IMR-90 (cell line): Measurements from ENCODE around the gene KIF18B. TPM values are rescaled to one million over a fixed set of nuclear protein-coding genes. Genes with fewer than 3 reads are reported as not detected.

Experiments
- ATAC-seq: fragments of 200-7000 bp; cut with Tn5 transposase; 2 replicates; pipeline ENCODE4 v1.9.1; 2020; ENCODE audit warnings: low read depth, mild to moderate bottlenecking, moderate library complexity
- BruUV-seq: library from RNA; stranded (reverse); fragments of 400-500 nt; replicated peaks from 2 replicates; lab custom pipeline; 2021; lab: Mats Ljungman, UMichigan
- CTCF ChIA-PET: fragments of 300-600 bp; formaldehyde crosslinking; extraction: SDS; loops from one replicate; lab custom pipeline; 2021; ENCODE audit warnings: antibody characterized with exemption; lab: Yijun Ruan, JAX
- POLR2A ChIA-PET: fragments of 300-600 bp; sonication (Branson Sonifier 250); formaldehyde crosslinking; loops from one replicate; lab custom pipeline; 2022; ENCODE audit warnings: antibody characterized with exemption; ENCODE audit not compliant: unreplicated experiment; lab: Charles Lee
- DNase-seq: peaks from one replicate; pipeline ENCODE4 v3.0.0; 2013
- H2AFZ ChIP-seq: replicated peaks from 2 replicates; pipeline ENCODE3; 2013; ENCODE audit warnings: low read length, mild to moderate bottlenecking; ENCODE audit not compliant: poor library complexity
- H2AK5ac ChIP-seq: 2 replicates; pipeline ENCODE4 v1.6.1; 2013; ENCODE audit warnings: low read depth, low read length, inconsistent platforms
- H2AK9ac ChIP-seq: replicated peaks from 2 replicates; pipeline ENCODE3; 2013; ENCODE audit warnings: mild to moderate bottlenecking, low read depth, low read length, moderate library complexity; ENCODE audit not compliant: poor library complexity
- H2BK120ac ChIP-seq: 2 replicates; pipeline ENCODE4 v1.6.1; 2013; ENCODE audit warnings: low read depth, low read length, inconsistent platforms
- H2BK15ac ChIP-seq: 3 replicates; pipeline ENCODE4 v1.6.1; 2013; ENCODE audit warnings: low read depth, low read length, inconsistent platforms
- H2BK20ac ChIP-seq: 2 replicates; pipeline ENCODE4 v1.6.1; 2013; ENCODE audit warnings: low read depth, mild to moderate bottlenecking, inconsistent platforms, low read length, moderate library complexity
- H2BK5ac ChIP-seq: 2 replicates; pipeline ENCODE4 v1.6.1; 2013; ENCODE audit warnings: mild to moderate bottlenecking, low read depth, low read length, inconsistent platforms; ENCODE audit not compliant: poor library complexity, severe bottlenecking
- H3K14ac ChIP-seq: replicated peaks from 2 replicates; pipeline ENCODE4 v1.6.1; 2013; ENCODE audit warnings: low read depth, low read length, inconsistent platforms
- H3K18ac ChIP-seq: 2 replicates; pipeline ENCODE4 v1.6.1; 2013; ENCODE audit warnings: low read depth, low read length, control low read depth
- H3K23ac ChIP-seq: 2 replicates; pipeline ENCODE4 v1.6.1; 2013; ENCODE audit warnings: low read depth, low read length, inconsistent platforms
- H3K27ac ChIP-seq: 2 replicates; pipeline ENCODE4 v1.5.1; 2013; ENCODE audit warnings: mild to moderate bottlenecking, control low read depth, low read length; ENCODE audit not compliant: insufficient read depth
- H3K27me3 ChIP-seq: 2 replicates; pipeline ENCODE4 v1.6.1; 2013; ENCODE audit warnings: low read length; ENCODE audit not compliant: control insufficient read depth, insufficient read depth
- H3K36me3 ChIP-seq: 2 replicates; pipeline ENCODE4 v1.6.1; 2013; ENCODE audit warnings: low read length, mixed read lengths; ENCODE audit not compliant: control insufficient read depth, insufficient read depth
- H3K4ac ChIP-seq: 2 replicates; pipeline ENCODE4 v1.6.1; 2013; ENCODE audit warnings: low read depth, low read length, inconsistent platforms
- H3K4me1 ChIP-seq: 2 replicates; pipeline ENCODE4 v1.6.1; 2013; ENCODE audit warnings: low read length, mixed read lengths; ENCODE audit not compliant: control insufficient read depth, insufficient read depth
- H3K4me2 ChIP-seq: 2 replicates; pipeline ENCODE4 v1.6.1; 2013; ENCODE audit warnings: low read depth, mild to moderate bottlenecking, control low read depth, low read length, moderate library complexity
- H3K4me3 ChIP-seq: 2 replicates; pipeline ENCODE4 v1.5.1; 2013; ENCODE audit warnings: low read depth, mild to moderate bottlenecking, control low read depth, low read length, moderate library complexity; ENCODE audit not compliant: insufficient read depth
- H3K56ac ChIP-seq: 2 replicates; pipeline ENCODE4 v1.6.1; 2013; ENCODE audit warnings: low read length, inconsistent platforms; ENCODE audit not compliant: insufficient read depth; ENCODE audit errors: extremely low read depth
- H3K79me1 ChIP-seq, 2 experiments: 2 replicates each; pipeline ENCODE4 v1.6.1; 2013; ENCODE audit warnings: low read length in 2 of 2, inconsistent platforms in 1 of 2, low read depth in 1 of 2
- H3K9ac ChIP-seq: 2 replicates; pipeline ENCODE4 v1.6.1; 2013; ENCODE audit warnings: low read depth, low read length, control low read depth
- H3K9me1 ChIP-seq: 2 replicates; pipeline ENCODE4 v1.6.1; 2013; ENCODE audit warnings: low read length, inconsistent platforms; ENCODE audit not compliant: insufficient read depth
- H3K9me3 ChIP-seq: 2 replicates; pipeline ENCODE4 v1.6.1; 2013; ENCODE audit warnings: low read length; ENCODE audit not compliant: control insufficient read depth, insufficient read depth
- H4K20me1 ChIP-seq: 2 replicates; pipeline ENCODE4 v1.6.1; 2013; ENCODE audit warnings: low read length, inconsistent platforms; ENCODE audit not compliant: insufficient read depth
- H4K5ac ChIP-seq: 2 replicates; pipeline ENCODE4 v1.6.1; 2013; ENCODE audit warnings: mild to moderate bottlenecking, low read depth, low read length, control low read depth
- H4K8ac ChIP-seq, 2 experiments: 2 replicates each; pipeline ENCODE4 v1.6.1; 2013; ENCODE audit warnings: low read depth in 2 of 2, low read length in 2 of 2, control low read depth in 1 of 2, inconsistent platforms in 1 of 2
- H4K91ac ChIP-seq: 2 replicates; pipeline ENCODE4 v1.6.1; 2013; ENCODE audit warnings: low read depth, low read length, inconsistent platforms; ENCODE audit not compliant: insufficient read depth
- BHLHE40 ChIP-seq: fragments of 150-350 bp; IDR thresholded peaks from 2 replicates; pipeline ENCODE4 v1.6.1; 2016; ENCODE audit warnings: mild to moderate bottlenecking, low read depth, low read length
- CEBPB ChIP-seq: IDR thresholded peaks from 2 replicates; pipeline ENCODE4 v1.6.1; 2012; ENCODE audit warnings: low read depth, low read length, improper control_type of control experiment
- FOS ChIP-seq: fragments of 150-350 bp; IDR thresholded peaks from 2 replicates; pipeline ENCODE4 v1.6.1; 2016; ENCODE audit warnings: low read depth, low read length
- MAFK ChIP-seq: IDR thresholded peaks from 2 replicates; pipeline ENCODE4 v1.6.1; 2012; ENCODE audit warnings: low read depth, low read length, improper control_type of control experiment
- MXI1 ChIP-seq: IDR thresholded peaks from 2 replicates; pipeline ENCODE4 v1.6.1; 2012; ENCODE audit warnings: low read depth, mild to moderate bottlenecking, low read length, moderate library complexity, borderline replicate concordance
- NFE2L2 ChIP-seq: fragments of 150-350 bp; IDR thresholded peaks from 2 replicates; pipeline ENCODE4 v1.6.1; 2016; ENCODE audit warnings: low read depth, mild to moderate bottlenecking, low read length
- POLR2A ChIP-seq: IDR thresholded peaks from 2 replicates; pipeline ENCODE4 v1.6.1; 2012; ENCODE audit warnings: mild to moderate bottlenecking, low read depth, low read length
- RAD21 ChIP-seq: IDR thresholded peaks from 2 replicates; pipeline ENCODE4 v1.6.1; 2012; ENCODE audit warnings: low read length, improper control_type of control experiment
- USF2 ChIP-seq: fragments of 150-350 bp; IDR thresholded peaks from 2 replicates; pipeline ENCODE4 v1.6.1; 2017; ENCODE audit warnings: mild to moderate bottlenecking, antibody characterized with exemption, low read length, low read depth
- WGBS, 2 experiments: methylation state at CpG; one replicate each; pipeline versions ENCODE4 v1.1.5 to v1.1.7; 2013; ENCODE audit warnings: missing lambda C conversion rate in 2 of 2; ENCODE audit not compliant: insufficient read length in 1 of 2; ENCODE audit errors: extremely low coverage in 2 of 2; 5-methylcytosine and 5-hydroxymethylcytosine counted together
- dilution Hi-C: fragments of 300-500 bp; cut with HindIII; formaldehyde crosslinking; loops from one replicate; pipeline ENCODE4 v1.14.3; 2018; ENCODE audit warnings: low sequenced_read_pairs; ENCODE audit not compliant: unreplicated experiment
- in situ Hi-C: fragments of 300-500 bp; cut with MboI; formaldehyde crosslinking; loops from 3 replicates; pipeline ENCODE4 v1.14.3; 2019; ENCODE audit warnings: low sequenced_read_pairs, inconsistent platforms, mixed read lengths
- intact Hi-C: fragments of 100-400 bp; cut with micrococcal nuclease; formaldehyde crosslinking; loops from 2 replicates; pipeline ENCODE4 v1.10.0; 2022
- polyA plus RNA-seq, 3 experiments: library from polyadenylated mRNA; depleted of rRNA; stranded (reverse); fragments of >200 nt; gene quantifications; 2 replicates each; pipeline ENCODE4 v1.2.3, GENCODE V29; 2012; ENCODE audit warnings: low replicate concordance in 1 of 3
- total RNA-seq: library from RNA; depleted of rRNA; stranded (reverse); fragments of >200 nt; gene quantifications from 2 replicates; pipeline ENCODE4 v1.2.3, GENCODE V29; 2012
- TF ChIP-seq, protein P1 (sequence below): conservative IDR thresholded peaks from 2 replicates; pipeline ENCODE4 v1.5.1; 2012; ENCODE audit warnings: mild to moderate bottlenecking, low read depth, low read length, improper control_type of control experiment

KIF18B gene
- total and polyA plus RNA-seq, 2 of the 4 experiments (the other 2 are of a cell fraction): 1.3 to 16.0 TPM

DNA sequence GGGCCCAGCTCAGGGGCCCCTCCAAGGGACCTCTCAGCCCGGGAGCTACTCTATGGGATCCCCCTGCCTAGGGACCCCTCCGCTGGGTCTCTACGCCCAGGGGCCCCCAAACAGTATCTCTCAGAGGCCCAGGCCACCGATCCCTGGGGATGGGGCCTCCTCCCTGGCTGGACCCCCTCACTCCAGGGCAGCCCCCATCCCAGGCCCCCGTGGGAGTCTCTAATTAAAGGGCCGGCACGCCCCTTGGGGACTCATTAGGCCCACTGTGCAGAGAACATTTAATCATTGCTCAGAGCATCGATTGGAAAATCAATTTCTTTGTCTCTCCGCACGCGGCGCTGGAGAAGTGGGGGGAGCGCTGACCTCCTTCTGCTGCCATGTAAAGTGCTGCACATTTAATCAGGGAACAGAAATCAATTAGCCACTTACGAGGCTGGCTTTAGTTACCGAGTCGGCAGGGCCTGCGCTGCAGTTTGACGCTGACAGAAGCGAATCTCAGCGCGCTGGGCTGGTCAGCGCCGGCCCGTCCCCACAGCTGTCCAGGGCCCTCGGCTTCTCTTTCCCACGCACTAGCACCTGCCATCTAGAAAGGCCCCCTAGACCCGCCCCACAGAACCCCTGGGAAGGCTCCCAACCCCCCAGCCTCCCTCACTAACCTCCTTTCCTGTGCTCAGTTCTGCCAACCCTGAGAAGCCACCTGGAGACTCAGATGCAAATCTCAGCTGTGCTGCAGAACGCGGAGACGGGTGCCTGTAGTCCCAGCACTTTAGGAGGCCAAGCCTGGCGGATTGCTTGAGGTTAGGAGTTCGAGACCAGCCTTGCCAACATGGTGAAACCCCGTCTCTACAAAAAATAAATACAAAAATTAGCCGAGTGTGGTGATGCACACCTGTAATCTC lies 40.7 kb upstream of the KIF18B start:
- H3K9ac ChIP-seq: no peak overlapping the region
- no peaks in the 10 kb centered on the region for H3K9me3 ChIP-seq
- H3K27me3 ChIP-seq: peaks cover 8% of the 10 kb centered on the region
- H3K9me1 ChIP-seq: no peaks in the 10 kb centered on the region
- H2AK5ac ChIP-seq: no peak overlapping the region
- BruUV-seq: no TSS peak
- no peak overlapping the region for H3K4ac ChIP-seq
- H3K36me3 ChIP-seq: no peaks in the 10 kb centered on the region
- peaks cover 2% of the 10 kb centered on the region; the same call in 1 of the 2 replicates for H3K4me1 ChIP-seq
- no peak overlapping the region for H3K4me2 ChIP-seq
- no peak overlapping the region for H3K23ac ChIP-seq
- no peak overlapping the region for H3K14ac ChIP-seq
- CTCF ChIA-PET: interaction anchor here (0.6 kb wide), 1 partner anchor 97 kb away, joined by 4 read pairs; no protein-coding TSS in a partner anchor
- WGBS, 2 experiments: 80% methylated on average over 17 of the region's 34 CpGs; no CpG with 5 or more reads in 1 of the 2 experiments
- no peak overlapping the region for H4K5ac ChIP-seq
- no peak overlapping the region for H3K4me3 ChIP-seq
- TF ChIP-seq MXI1 (no peak), CEBPB (no peak), MAFK (no peak), POLR2A (no peak), USF2 (no peak), RAD21 (no peak), NFE2L2 (no peak), BHLHE40 (no peak), FOS (no peak)
- TF ChIP-seq, protein P1, sequence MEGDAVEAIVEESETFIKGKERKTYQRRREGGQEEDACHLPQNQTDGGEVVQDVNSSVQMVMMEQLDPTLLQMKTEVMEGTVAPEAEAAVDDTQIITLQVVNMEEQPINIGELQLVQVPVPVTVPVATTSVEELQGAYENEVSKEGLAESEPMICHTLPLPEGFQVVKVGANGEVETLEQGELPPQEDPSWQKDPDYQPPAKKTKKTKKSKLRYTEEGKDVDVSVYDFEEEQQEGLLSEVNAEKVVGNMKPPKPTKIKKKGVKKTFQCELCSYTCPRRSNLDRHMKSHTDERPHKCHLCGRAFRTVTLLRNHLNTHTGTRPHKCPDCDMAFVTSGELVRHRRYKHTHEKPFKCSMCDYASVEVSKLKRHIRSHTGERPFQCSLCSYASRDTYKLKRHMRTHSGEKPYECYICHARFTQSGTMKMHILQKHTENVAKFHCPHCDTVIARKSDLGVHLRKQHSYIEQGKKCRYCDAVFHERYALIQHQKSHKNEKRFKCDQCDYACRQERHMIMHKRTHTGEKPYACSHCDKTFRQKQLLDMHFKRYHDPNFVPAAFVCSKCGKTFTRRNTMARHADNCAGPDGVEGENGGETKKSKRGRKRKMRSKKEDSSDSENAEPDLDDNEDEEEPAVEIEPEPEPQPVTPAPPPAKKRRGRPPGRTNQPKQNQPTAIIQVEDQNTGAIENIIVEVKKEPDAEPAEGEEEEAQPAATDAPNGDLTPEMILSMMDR: no peak
- H2BK5ac ChIP-seq: no peak overlapping the region
- H2BK120ac ChIP-seq: no peak overlapping the region
- H4K8ac ChIP-seq: no peak overlapping the region
- DNase-seq: no peak
- POLR2A ChIA-PET: no interaction called here
- H2AFZ ChIP-seq: no peak overlapping the region
- no peak overlapping the region for H2BK15ac ChIP-seq
- no peaks in the 10 kb centered on the region for H3K79me1 ChIP-seq
- in situ Hi-C loops: no loop called here
- no peak overlapping the region for H3K27ac ChIP-seq
- dilution Hi-C loops: no loop called here
- H3K56ac ChIP-seq: no peak overlapping the region
- no peak overlapping the region for H3K18ac ChIP-seq
- H2BK20ac ChIP-seq: no peak overlapping the region
- intact Hi-C loops: no loop called here
- no peak for ATAC-seq
- H4K20me1 ChIP-seq: no peaks in the 10 kb centered on the region
- H4K91ac ChIP-seq: no peak overlapping the region
- no peak overlapping the region for H2AK9ac ChIP-seq
